ENCODE measurements around the gene PCYT1B.

PCYT1B gene

DNA sequence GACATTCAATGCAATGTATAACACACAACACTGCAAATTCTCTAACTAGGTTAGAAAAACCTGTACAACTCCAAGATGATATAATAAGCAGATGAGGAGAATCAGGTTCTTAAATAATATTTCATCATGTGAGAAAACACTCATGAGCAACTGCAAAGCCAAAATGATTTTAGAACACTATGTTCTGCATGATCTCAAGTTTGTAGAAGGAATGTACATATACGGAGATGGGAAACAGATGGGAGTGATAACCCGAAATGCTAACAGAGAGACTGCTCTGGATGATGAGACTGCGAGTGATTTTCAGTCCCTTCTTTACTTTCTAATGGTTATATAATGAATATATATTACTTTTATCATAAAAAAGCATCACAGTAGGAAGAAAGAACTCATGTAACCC is 80.9 kb downstream of the PCYT1B start:
- no peak overlapping the region for H3K4me3 ChIP-seq (ENCODE audit: low read length, poor library complexity, severe bottlenecking)
- no peaks in the 10 kb centered on the region for H3K4me1 ChIP-seq (ENCODE audit: insufficient read depth, low read length, poor library complexity, severe bottlenecking)
- TF ChIP-seq, protein P1, sequence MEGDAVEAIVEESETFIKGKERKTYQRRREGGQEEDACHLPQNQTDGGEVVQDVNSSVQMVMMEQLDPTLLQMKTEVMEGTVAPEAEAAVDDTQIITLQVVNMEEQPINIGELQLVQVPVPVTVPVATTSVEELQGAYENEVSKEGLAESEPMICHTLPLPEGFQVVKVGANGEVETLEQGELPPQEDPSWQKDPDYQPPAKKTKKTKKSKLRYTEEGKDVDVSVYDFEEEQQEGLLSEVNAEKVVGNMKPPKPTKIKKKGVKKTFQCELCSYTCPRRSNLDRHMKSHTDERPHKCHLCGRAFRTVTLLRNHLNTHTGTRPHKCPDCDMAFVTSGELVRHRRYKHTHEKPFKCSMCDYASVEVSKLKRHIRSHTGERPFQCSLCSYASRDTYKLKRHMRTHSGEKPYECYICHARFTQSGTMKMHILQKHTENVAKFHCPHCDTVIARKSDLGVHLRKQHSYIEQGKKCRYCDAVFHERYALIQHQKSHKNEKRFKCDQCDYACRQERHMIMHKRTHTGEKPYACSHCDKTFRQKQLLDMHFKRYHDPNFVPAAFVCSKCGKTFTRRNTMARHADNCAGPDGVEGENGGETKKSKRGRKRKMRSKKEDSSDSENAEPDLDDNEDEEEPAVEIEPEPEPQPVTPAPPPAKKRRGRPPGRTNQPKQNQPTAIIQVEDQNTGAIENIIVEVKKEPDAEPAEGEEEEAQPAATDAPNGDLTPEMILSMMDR (conservative IDR thresholded peaks at IDR 0.05; ENCODE audit: low read length) = no peak
- TF ChIP-seq EZH2phosphoT487 (IDR thresholded peaks at IDR 0.05; ENCODE audit: borderline replicate concordance) = no peak

DNA sequence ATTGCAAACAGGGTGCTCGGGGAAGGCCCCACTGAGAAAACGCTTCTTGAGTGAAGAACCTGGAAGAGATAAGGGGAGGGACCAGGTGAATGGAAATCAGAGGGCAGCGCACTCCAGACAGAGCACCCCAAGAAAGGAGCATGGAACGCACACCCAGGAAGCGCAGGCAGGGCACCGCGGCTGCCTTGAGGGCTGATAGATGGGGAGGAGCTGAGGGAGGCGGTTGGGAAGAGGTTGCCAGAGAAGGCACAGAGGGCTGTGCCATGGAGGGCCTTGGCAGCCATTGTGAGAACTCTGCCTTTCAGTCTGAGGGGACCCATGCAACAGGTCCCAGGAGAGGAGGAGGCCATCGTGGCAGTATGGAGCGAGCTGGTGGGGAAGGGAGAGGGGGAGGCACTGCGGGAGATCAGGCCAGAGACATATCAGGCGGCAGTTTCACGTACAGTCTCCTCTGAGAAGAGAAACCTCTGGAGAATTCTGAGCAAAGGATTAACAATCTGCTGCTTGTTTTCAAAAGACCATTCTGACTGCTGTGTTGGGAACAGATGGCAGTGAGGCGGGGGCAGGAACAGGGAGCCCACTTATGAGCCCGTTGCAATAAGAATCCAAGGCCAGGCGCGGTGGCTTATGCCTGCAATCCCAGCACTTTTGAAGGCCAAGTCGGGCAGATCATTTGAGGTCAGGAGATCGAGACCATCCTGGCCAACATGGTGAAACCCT is 83.7 kb downstream of the PCYT1B start:
- Histone ChIP-seq H3K9me3 (ENCODE audit: insufficient read depth, low read depth, low read length) (no peaks in the 10 kb centered on the region), H3K27me3 (ENCODE audit: insufficient read depth, low read length, poor library complexity, severe bottlenecking) (no peaks in the 10 kb centered on the region)

More for the DNA sequence above, 80.9 kb downstream of the PCYT1B start:
- H3K9ac ChIP-seq (ENCODE audit: low read depth, low read length, poor library complexity, severe bottlenecking) = no peak overlapping the region
- no peaks in the 10 kb centered on the region for H3K9me2 ChIP-seq (replicated peaks; ENCODE audit: low read depth, low read length)
- H4K20me1 ChIP-seq (ENCODE audit: insufficient read depth, low read length, poor library complexity, severe bottlenecking) = no peaks in the 10 kb centered on the region
- H3K79me2 ChIP-seq (ENCODE audit: insufficient read depth, low read length) = no peaks in the 10 kb centered on the region
- no peak overlapping the region for H3K4me2 ChIP-seq (ENCODE audit: low read depth, low read length, poor library complexity, severe bottlenecking)
- H3K27me3 ChIP-seq (ENCODE audit: insufficient read depth, low read length, poor library complexity, severe bottlenecking) = no peaks in the 10 kb centered on the region
- peaks cover 19% of the 10 kb centered on the region; the same call in 1 of the 2 replicates for H3K36me3 ChIP-seq (ENCODE audit: insufficient read depth, low read length)
- no peaks in the 10 kb centered on the region for H3K9me3 ChIP-seq (ENCODE audit: insufficient read depth, low read depth, low read length)
- no peak overlapping the region for H2AFZ ChIP-seq (ENCODE audit: low read length)
- no peaks in the 10 kb centered on the region for H3F3A ChIP-seq (ENCODE audit: low read depth)

DNA sequence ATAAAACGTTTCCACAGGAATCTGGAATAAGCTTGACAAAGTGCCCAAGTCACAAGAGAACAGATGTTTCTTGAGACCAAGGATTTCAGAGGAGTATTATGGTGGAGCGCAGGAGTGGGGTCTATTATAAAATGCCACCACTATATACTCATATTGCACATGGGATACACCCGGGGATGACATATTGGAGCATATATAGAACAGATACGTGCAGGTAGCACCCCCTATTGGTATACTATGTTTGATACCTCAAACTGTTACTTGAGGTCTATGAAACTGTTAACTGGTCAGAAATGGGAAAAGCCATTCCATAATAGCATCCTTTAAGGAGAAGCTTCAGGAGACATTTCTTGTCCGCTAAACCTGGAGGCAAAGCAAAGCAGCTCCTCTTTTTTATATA is 86.0 kb downstream of the PCYT1B start:
- no peak overlapping the region for H3K4me3 ChIP-seq (ENCODE audit: low read length, poor library complexity, severe bottlenecking)
- TF ChIP-seq, protein P1 (conservative IDR thresholded peaks at IDR 0.05; ENCODE audit: low read length) = peak; percentile 35
- TF ChIP-seq EZH2phosphoT487 (IDR thresholded peaks at IDR 0.05; ENCODE audit: borderline replicate concordance) = no peak
- no peak overlapping the region for H3K9ac ChIP-seq (ENCODE audit: low read depth, low read length, poor library complexity, severe bottlenecking)
- H3K36me3 ChIP-seq (ENCODE audit: insufficient read depth, low read length) = peaks cover 32% of the 10 kb centered on the region; the same call in 1 of the 2 replicates
- no peaks in the 10 kb centered on the region for H3F3A ChIP-seq (ENCODE audit: low read depth)
- no peaks in the 10 kb centered on the region for H4K20me1 ChIP-seq (ENCODE audit: insufficient read depth, low read length, poor library complexity, severe bottlenecking)
- no peak overlapping the region for H3K4me2 ChIP-seq (ENCODE audit: low read depth, low read length, poor library complexity, severe bottlenecking)
- no peaks in the 10 kb centered on the region for H3K9me3 ChIP-seq (ENCODE audit: insufficient read depth, low read depth, low read length)
- H3K4me1 ChIP-seq (ENCODE audit: insufficient read depth, low read length, poor library complexity, severe bottlenecking) = no peaks in the 10 kb centered on the region
- H3K9me2 ChIP-seq (replicated peaks; ENCODE audit: low read depth, low read length) = no peaks in the 10 kb centered on the region
- no peaks in the 10 kb centered on the region for H3K79me2 ChIP-seq (ENCODE audit: insufficient read depth, low read length)
- no peak overlapping the region for H2AFZ ChIP-seq (ENCODE audit: low read length)
- no peaks in the 10 kb centered on the region for H3K27me3 ChIP-seq (ENCODE audit: insufficient read depth, low read length, poor library complexity, severe bottlenecking)

More for the DNA sequence above, 83.7 kb downstream of the PCYT1B start:
- Histone ChIP-seq H4K20me1 (ENCODE audit: insufficient read depth, low read length, poor library complexity, severe bottlenecking) (no peaks in the 10 kb centered on the region), H3K36me3 (ENCODE audit: insufficient read depth, low read length) (peaks cover 32% of the 10 kb centered on the region; the same call in 1 of the 2 replicates), H3K9me2 (replicated peaks; ENCODE audit: low read depth, low read length) (no peaks in the 10 kb centered on the region), H3K79me2 (ENCODE audit: insufficient read depth, low read length) (no peaks in the 10 kb centered on the region), H3K4me1 (ENCODE audit: insufficient read depth, low read length, poor library complexity, severe bottlenecking) (no peaks in the 10 kb centered on the region), H3K4me2 (ENCODE audit: low read depth, low read length, poor library complexity, severe bottlenecking) (no peak overlapping the region), H3K4me3 (ENCODE audit: low read length, poor library complexity, severe bottlenecking) (no peak overlapping the region), H3F3A (ENCODE audit: low read depth) (no peaks in the 10 kb centered on the region), H3K9ac (ENCODE audit: low read depth, low read length, poor library complexity, severe bottlenecking) (no peak overlapping the region), H2AFZ (ENCODE audit: low read length) (no peak overlapping the region)
- TF ChIP-seq, protein P1 (conservative IDR thresholded peaks at IDR 0.05; ENCODE audit: low read length) = no peak
- TF ChIP-seq EZH2phosphoT487 (IDR thresholded peaks at IDR 0.05; ENCODE audit: borderline replicate concordance) = no peak

Measured in Loucy (cell line).